OCI-M1 (cell line): ENCODE measurements around the gene EDN1.
"Not testable (repeated sequence)": the region's sequence is repeated elsewhere in the genome, so short reads cannot be mapped to it uniquely, and the experiment has no call there.

ENCODE experiments used
- DNase-seq: peaks from one replicate; lab custom pipeline; 2025; lab: John Stamatoyannopoulos, UW

The EDN1 gene

DNA sequence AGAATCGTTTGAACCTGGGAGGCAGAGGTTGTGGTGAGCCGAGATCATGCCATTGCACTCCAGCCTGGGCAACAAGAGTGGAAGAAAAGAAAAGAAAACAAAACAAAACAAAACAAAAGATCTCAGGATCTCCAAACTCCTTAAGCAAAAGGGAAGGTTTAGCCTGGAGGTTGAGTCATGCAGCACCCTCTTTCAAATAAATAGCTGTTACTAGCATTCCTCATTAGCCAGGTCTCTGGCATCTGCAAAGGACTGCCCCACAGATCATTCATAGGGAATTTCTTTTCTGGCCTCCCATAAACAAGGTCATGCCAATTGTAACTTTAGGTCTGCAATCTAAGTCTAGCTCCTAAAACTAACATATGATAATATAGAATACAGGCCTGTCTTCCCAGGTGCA, 37.2 kb downstream of the EDN1 start:
- DNase-seq = no peak

DNA sequence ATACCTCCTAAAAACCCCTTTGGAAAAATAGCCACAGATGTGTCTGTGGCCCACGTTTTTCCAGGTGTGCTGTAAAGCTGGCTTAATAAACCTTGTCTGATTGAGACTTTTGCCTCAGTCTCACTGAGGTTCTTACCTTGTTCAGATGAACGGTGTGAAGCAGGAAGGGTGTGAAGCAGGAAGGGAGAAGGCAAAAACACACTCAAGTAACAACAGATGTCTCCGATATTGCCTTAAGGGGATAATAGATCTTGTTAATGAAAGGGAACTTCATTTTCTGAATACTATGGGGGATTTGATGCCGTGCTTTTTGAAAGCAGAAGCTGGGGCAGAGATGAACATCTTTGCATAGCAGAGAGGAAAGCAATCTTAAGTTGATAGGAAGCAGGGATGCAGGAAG, 37.8 kb downstream of the EDN1 start:
- DNase-seq = no peak

DNA sequence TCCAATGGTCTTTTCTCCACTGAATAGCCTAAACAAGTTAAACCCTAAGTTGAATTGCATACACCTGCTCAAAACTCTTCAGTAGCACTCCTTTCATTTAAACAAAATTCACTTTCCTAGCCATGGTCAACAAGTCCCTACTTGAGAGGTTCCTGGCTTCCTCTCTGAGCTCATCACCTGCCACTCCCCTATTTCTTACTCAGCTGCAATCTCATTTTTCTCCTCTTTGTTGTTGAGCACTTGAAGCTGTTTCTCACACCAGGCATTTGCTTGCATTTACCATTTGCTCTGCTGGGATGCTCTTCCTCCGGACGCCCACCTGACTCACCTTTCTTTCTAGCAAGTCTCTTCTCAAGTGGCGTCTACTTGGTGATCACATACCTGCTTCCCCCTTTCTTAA, 38.5 kb downstream of the EDN1 start:
- no peak for DNase-seq

DNA sequence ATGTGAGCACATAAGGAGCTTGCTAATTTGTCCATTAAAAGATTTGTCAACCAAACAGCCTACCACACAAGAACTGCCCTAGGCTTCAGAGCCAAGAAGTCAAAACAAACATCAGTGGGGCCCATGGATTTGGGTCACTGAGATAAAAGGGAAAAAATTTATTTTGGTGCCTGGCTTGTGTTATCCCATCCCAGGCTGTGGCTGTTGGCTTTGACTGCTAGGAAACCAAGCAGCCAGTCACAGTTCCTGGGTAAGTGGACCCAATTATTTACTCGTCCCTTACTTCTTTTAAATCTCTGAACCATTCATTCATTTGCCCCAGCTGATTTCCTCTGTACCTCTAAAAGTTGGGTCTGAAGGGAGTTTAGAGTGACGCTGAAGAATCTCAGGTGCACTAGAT, 41.3 kb downstream of the EDN1 start:
- DNase-seq = no peak

DNA sequence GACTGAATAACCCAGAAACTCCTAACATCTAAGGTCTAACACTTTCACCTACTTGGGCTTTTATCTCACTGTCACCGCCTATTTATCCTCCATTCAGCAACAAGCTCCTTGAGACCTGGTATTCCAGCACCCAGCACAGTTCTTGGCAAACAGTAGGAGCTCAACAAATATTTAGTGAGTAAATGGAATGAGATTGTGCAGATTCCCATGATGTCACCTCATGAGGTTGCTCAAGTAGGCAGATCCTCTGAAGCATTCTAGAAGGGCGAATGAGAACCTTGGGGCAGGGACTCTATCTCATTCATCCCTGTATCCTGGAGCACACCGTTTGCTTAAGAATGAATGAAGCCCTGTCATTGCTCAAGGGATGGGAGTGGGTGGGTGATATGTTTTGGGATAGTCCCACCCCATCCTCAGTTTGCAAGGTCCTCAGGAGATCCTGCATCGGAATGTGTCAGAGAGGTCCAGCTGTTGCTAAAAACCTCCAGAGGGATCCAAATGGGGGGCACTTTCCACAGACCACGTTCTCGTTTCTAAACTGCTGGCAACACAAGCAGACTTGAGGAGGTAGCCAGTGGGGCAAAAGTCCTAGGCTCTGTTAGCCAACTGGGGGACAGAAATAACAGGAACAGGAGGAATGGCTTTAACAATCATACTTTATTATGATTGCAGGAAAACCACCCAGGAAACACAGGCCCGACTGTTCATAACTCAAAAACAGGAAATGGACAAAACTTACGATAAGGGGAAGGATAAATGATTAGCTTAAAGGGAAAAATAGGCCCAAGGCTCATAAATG, 42.0 kb downstream of the EDN1 start:
- no peak for DNase-seq

DNA sequence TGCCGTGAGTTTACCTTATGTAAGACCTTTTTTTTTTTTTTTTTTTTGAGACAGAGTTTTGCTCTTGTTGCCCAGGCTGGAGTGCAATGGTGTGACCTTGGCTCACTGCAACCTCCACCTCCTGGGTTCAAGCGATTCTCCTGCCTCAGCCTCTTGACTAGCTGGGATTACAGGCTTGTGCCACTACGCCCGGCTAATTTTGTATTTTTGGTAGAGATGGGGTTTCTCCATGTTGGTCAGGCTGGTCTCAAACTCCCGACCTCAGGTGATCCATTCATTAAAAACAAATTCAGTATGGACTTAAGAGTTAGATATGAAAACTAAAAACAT, 42.6 kb downstream of the EDN1 start:
- not testable (repeated sequence) for DNase-seq

DNA sequence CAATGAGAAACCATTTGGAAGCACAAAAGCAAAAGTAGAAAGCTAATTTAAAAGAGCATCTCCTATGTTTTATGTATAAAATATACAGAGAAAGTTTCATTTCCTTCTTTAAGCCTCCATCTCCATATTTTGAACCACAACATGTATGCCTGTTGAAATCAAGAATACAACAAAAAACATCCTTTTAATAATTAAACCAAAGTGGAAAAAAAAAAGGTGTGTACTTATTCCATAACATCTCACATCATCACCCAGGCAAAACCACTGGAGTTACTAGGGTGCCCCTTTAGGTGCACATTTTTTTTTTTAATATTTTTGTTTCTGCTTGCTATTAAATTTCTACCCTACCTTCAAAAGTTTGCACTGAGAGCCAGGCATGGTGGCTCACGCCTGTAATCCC, 43.0 kb downstream of the EDN1 start:
- no peak for DNase-seq

DNA sequence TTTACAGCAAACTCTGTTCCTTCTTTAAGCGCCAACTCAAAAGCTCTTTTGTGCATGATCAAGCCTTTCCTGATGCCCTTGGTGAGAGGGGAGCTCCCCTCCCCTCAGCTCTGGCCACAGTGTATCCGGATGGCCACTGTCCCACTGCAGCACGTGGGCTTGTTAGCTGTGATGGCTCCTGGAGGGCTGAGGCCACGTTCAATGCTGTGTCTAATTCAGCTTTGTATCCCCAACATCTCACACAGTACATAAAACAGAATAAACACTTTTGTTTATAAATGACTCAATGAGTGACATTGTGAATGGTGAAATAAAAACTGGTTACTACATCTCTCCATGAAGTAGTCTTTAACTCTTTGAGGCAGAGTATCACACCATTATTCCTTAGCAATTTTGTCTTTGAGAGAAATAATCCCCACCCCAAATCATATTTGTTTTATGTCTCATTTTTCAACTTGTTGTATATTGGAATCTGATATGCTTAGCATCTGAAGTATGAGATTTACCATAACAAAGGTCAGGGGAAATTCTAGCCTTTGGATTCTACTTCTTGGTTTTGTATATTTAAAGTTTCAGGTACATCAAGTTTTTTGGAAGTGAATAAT, 44.5 kb downstream of the EDN1 start:
- no peak for DNase-seq

DNA sequence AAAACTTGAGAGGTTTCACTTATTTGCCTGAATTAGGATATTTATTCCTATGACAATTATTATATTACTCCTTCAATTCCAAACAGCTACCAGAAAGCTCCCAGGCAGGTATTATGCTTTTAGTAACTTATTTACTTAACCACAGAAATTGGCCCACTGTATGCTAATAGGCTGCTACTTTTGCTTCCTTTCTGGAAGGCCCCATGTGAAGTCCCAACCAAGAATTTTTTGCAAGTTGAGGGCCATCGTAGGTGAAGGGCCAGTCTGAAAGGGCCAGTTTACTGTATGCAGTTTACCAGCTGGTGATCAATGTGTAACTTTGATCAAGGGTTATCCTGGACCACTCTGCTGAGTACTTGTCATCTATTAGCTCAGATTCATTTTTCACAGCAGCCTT, 45.0 kb downstream of the EDN1 start:
- DNase-seq = no peak

DNA sequence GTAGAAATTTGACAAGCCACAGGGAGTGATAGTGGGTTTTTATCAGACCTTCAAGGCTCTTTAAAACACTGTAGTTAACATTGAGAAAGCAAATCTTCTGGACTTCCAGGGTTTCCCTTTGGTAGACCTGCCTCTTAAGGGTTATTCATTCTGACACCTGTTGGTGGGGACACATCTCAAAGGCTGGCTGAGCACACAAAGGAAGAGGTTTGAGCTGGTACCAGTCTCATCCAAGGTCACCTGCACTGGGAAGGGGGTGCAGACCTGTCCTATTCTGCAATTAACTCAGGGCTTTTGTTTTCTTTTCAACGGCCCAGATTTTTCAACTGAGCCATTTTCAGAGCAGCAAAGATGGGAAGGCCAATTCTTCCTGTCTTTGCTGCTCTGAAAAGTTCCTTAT, 45.6 kb downstream of the EDN1 start:
- no peak for DNase-seq

DNA sequence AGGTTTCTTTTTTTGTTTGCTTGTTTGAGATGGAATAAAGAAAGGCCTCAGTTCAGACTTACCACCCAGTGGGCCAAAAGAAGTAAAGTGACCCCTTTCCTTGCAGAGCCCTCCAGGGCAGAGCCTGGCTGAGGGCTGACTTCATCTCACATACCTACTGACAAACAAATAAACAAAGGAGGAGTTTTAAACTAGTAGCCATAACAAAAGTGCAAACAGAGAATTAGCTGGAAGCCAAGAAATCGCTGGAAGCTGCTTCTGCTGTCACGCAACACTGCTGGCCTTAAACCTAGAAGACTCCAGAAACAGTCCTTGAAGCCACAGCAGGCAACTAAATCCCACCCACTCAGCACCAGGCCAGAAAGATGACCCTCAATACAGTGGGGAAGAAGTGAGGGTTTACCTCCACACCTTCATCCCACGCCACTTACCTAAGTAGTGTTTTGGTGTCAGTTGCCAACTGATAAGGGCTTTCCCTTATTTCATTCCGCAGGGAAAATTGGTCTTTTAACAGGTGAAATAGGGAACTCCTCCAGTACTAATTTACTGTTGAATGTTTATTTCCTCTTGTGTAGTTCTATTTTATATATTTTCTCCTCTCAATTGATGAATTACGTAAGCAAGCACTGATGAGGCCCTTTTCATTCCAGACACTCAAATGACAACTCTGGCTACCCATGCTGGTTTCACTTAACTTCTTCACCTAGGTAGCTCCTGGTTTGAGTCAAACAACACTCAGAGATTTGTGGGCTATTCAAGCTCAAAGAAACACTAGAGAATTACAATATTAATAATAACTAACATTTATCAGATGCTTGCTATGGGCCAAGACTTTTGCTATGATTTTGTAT, 46.2 kb downstream of the EDN1 start:
- no peak for DNase-seq

DNA sequence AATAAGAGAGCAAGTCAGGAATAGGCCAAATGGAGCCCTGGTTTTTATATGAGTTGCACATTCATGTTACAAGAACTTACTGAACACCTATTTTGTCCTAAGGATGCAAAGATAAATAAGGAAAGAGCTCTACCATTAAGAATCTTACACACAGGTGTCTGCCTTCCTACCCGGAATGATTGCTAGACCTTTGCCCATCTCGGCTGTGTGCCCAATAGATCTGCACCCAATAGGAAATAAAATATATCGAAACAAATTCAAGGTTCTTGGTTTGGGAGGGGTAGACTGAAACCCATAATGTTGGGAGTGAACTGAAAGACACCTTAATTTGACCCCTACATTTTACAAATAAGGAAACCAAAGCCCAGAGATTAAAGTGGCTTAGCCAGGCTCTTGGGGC, 48.9 kb downstream of the EDN1 start:
- no peak for DNase-seq

DNA sequence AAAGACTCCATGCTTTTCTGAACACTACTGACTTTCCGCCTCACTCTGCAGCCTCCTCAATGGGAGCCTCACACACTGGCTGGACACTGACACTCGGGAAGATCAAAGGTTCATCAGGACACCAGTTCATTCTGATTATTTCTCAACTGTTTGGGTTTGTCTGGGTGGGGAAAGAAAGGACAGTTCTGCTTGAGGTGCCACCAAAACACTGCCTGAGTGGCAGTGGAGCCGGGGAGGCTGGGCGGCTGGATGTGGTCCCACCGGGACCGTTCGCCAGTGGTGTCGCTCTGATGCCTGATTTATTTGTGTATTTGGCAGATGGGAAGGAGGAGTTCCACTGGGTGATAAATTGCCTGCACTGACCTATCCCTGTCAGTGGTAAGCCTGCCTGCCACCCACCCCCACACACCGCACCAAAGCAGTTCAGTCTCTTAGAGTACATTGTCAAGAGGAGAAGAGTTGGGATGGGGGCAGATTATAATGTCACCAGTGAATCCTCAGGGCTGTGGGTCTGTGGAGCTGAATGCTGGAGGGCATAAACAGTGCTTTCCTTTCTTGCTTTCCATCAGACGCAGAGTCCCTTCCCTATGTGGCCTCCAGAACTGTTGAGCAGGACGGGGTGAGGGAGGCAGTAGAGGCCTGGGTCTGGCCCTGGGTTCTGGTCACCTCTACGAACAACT, 49.8 kb downstream of the EDN1 start:
- no peak for DNase-seq

DNA sequence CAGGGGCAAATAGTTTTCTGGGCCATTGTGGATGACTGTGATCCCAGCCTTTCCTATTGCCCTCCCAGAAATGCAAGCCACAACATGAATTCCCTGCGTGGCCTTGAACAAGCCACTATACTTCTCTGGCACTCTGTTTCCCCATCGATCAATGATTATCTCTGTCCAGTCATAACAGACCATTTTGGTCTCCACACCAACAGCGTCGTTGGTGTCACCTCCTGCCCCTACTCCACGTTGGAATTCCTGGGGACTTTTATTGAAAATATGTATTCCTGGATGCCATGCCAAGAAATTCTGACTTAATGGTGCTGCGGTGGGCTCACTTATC, 50.3 kb downstream of the EDN1 start:
- no peak for DNase-seq

DNA sequence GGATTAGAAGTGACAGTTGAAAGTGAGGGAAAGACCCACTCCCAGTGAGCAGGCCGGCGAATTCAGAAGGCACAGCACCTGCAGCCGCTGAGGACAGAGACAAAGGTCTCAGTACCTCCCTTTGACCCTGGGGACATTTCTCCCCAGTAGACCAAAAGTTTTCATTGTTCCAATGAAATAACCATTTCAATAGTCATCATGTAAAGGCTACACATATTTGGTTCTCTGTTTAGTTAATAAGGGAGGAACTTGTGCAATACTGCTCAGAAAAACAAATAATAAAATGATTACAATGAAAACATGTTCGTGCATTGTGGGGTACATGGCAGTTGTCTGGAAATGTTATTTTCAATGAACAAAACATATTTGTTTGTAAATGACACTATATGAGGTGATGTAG, 52.5 kb downstream of the EDN1 start:
- no peak for DNase-seq

DNA sequence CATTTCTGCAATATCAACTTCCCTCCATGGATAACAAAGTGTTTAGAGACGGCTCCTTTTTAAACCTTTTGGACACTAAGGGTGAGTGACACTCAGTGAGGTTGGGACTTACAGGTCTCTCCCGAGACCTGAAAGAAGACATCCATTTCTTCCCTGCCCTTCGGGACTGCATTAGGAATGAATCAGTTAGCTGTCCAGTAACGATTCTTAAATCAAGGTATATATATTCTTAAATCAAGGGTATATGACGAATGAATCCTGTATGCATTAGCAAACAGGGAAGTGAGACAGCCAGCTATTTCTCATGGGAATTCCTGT, 52.9 kb downstream of the EDN1 start:
- DNase-seq = no peak

DNA sequence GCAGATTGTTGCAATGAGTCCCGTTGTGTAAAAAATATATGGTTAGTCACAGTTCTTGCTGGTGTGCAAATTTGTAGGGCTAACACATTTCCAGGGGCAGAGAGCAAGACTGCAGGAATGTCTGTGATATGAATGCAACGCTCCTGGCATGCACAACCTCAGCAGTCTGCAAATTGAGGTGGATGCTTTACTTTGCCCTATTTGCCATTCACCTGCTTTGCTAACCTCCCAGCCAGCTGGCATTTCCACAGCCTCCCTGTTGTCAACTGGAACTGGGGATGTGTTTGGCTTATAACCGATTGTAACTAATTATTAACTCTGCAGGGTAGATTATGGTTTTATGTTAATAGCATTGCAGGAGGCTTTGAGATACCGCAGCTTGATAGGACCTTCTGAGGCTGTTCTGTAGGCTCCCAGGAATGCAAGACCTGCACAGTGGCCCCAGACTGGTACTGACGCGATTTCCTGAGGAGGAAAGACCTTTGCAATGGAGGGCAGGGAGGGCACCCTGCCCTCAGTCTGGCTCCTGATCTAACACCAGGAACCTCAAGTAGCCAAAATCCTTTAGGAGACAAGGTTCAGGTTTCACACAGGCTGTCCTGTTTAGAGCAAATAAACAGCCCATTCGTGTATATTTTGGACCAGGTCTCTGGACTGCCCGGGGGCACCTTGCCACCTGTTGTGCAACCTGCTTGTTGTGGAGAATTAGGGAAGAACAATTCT, 53.4 kb downstream of the EDN1 start:
- DNase-seq = no peak

DNA sequence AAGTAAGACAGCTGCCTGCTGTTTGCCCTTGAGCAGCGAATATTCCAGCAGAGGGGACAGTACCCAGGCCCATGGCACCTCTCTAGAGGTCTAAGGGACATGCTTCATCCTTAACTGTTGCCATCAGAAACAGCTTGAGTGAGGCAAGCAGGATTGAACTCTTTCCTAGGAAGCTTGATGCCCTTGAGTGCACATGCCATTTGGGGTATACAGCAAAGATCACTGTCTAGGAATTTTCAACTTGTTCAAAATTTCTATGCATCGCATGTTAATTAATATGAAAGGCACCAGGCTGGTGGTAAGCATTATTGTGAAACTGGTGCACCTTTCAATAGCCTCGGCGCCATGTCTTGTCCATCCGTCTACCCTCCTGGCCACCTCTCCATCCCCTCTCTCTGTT, 54.1 kb downstream of the EDN1 start:
- no peak for DNase-seq

DNA sequence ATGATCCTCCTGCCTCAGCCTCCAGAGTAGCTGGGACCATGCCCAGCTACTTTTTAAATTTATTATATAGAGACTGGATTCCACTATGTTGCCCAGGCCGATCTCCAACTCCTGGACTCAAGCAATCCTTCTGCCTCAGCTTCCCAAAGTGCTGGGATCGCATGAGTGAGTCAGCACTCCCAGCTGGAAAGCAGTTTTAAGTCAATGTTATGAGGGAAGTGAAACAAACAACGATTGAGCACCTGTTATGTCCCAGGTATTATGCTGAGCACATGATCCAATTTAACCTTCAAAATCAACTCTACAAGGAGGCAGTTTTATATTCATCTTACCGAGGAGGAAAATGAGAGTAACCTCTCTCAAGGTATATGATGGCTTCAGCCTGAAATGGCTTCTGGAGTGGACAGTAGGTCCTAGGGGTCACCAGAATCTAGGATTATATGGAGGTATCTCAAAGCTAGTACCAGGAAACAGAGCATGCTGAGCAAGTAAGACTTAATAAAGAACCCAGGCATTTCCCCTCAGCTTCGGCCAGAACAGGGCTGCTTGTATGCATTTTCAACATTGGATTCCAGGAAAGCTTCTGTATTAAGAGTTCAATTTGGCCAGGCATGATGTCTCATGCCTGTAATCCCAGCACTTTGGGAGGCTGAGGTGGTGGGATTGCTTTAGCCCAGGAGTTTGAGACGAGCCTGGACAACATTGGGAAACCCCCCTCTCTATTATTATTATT, 55.0 kb downstream of the EDN1 start:
- no peak for DNase-seq

DNA sequence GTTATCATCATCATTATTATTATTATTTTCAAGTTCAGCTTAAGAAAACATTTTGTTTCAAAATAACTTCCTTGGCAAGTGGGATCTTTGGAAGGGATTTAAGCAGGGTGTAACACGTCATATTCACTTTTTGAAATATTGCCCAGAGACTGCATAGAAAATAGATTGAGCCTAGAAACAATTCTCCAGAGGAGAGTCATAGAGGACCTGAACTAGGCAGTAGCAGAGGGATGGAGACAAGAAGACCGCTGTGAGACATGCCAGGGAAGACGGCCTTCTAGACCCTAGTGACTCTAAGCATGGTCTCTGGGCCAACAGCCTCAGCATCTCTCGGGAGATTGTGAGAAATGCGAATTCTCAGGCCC, 55.5 kb downstream of the EDN1 start:
- no peak for DNase-seq
